ENCODE results near the gene CPSF7.

Gene CPSF7

GRCh38 chr11:61460986-61461385 is 31.2 kb upstream of the CPSF7 start:
- no peak for TF ChIP-seq CTCF (IDR thresholded peaks at IDR 0.05; ENCODE audit: insufficient read depth, low read length, missing control alignments)
- H3K4me3 ChIP-seq (ENCODE audit: low read depth, low read length), result no peak overlapping the region
- ChIA-PET CTCF (interaction anchor here (0.9 to 9.5 kb wide), 6 partner anchors 8 to 178 kb away, joined by 3 to 106 read pairs (median 5); no protein-coding TSS in a partner anchor), POLR2A (no interaction called here)
- no peak for DNase-seq (ENCODE audit: low read depth, low spot score)

GRCh38 chr11:61460474-61460881 is 30.7 kb upstream of the CPSF7 start:
- TF ChIP-seq CTCF (IDR thresholded peaks at IDR 0.05; ENCODE audit: insufficient read depth, low read length, missing control alignments), result no peak
- no peak overlapping the region for H3K4me3 ChIP-seq (ENCODE audit: low read depth, low read length)
- CTCF ChIA-PET, result interaction anchor here (0.9 to 9.5 kb wide), 5 partner anchors 12 to 57 kb away, joined by 3 to 106 read pairs (median 4); no protein-coding TSS in a partner anchor
- POLR2A ChIA-PET, result no interaction called here
- no peak for DNase-seq (ENCODE audit: low read depth, low spot score)

- TF ChIP-seq CTCF (IDR thresholded peaks at IDR 0.05; ENCODE audit: insufficient read depth, low read length, missing control alignments), result no peak
- ChIA-PET CTCF (interaction anchor here (0.8 to 11.4 kb wide), 5 partner anchors 7 to 173 kb away, joined by 3 to 215 read pairs (median 106); a partner anchor contains a TSS), POLR2A (interaction anchor here (1.0 kb wide), 1 partner anchor 175 kb away, joined by 3 read pairs; no protein-coding TSS in a partner anchor)
- H3K4me3 ChIP-seq (ENCODE audit: low read depth, low read length), result no peak overlapping the region
- DNase-seq (ENCODE audit: low read depth, low spot score), result no peak
Measured at GRCh38 chr11:61454520-61454919, 24.7 kb upstream of the CPSF7 start.

- ChIA-PET POLR2A (interaction anchor here (1.0 kb wide), 1 partner anchor 175 kb away, joined by 3 read pairs; no protein-coding TSS in a partner anchor), CTCF (interaction anchor here (0.8 to 11.4 kb wide), 9 partner anchors 6 to 174 kb away, joined by 3 to 215 read pairs (median 8); a partner anchor contains a TSS)
- no peak for TF ChIP-seq CTCF (IDR thresholded peaks at IDR 0.05; ENCODE audit: insufficient read depth, low read length, missing control alignments)
- H3K4me3 ChIP-seq (ENCODE audit: low read depth, low read length), result no peak overlapping the region
- DNase-seq (ENCODE audit: low read depth, low spot score), result no peak
Measured at GRCh38 chr11:61453695-61454094, 23.9 kb upstream of the CPSF7 start.

GRCh38 chr11:61452825-61453224 is 23.1 kb upstream of the CPSF7 start:
- ChIA-PET CTCF (interaction anchor here (0.6 to 15.2 kb wide), 10 partner anchors 8 to 184 kb away, joined by 3 to 283 read pairs (median 8); partner anchors contain the start of gene LRRC10B), POLR2A (no interaction called here)
- no peak for DNase-seq (ENCODE audit: low read depth, low spot score)
- TF ChIP-seq CTCF (IDR thresholded peaks at IDR 0.05; ENCODE audit: insufficient read depth, low read length, missing control alignments), result no peak
- H3K4me3 ChIP-seq (ENCODE audit: low read depth, low read length), result no peak overlapping the region

GRCh38 chr11:61448552-61448927 is 18.8 kb upstream of the CPSF7 start:
- DNase-seq (ENCODE audit: low read depth, low spot score), result no peak
- POLR2A ChIA-PET, result interaction anchor here (0.6 kb wide), 1 partner anchor 175 kb away, joined by 3 read pairs; no protein-coding TSS in a partner anchor
- CTCF ChIA-PET, result interaction anchor here (0.6 to 15.2 kb wide), 11 partner anchors 9 to 299 kb away, joined by 3 to 283 read pairs (median 63); partner anchors contain the start of genes CPSF7, LRRC10B and SDHAF2
- TF ChIP-seq CTCF (IDR thresholded peaks at IDR 0.05; ENCODE audit: insufficient read depth, low read length, missing control alignments), result no peak
- H3K4me3 ChIP-seq (ENCODE audit: low read depth, low read length), result no peak overlapping the region
